Naive thymus-derived CD4-positive, alpha-beta T cell (primary cell): Measurements from ENCODE around the gene CNTN1. TPM values are rescaled to one million over a fixed set of nuclear protein-coding genes. Genes with fewer than 3 reads are reported as not detected.

Source experiments
- ATAC-seq: fragments of 150-1000 bp; cut with Tn5 transposase; 2 replicates; pipeline ENCODE4 v1.10.0; 2021; ENCODE audit warnings: mild to moderate bottlenecking, moderate library complexity
- CTCF ChIA-PET: fragments of 350-600 bp; sonication (Branson Sonifier 250); formaldehyde crosslinking; loops from one replicate; lab custom pipeline; 2021; ENCODE audit warnings: antibody characterized with exemption; lab: Charles Lee
- POLR2A ChIA-PET: fragments of 350-600 bp; sonication (Branson Sonifier 250); formaldehyde crosslinking; loops from one replicate; lab custom pipeline; 2021; ENCODE audit warnings: antibody characterized with exemption, inconsistent platforms; lab: Charles Lee
- DNase-seq, 9 donors: peaks; one replicate each; pipeline versions ENCODE4 v3.0.0 to v3.0.0-alpha.2; 2020 to 2022; ENCODE audit warnings: mixed read lengths in 1 of 9
- H3K27ac ChIP-seq: one replicate; pipeline ENCODE4 v1.7.0; 2013; ENCODE audit warnings: mild to moderate bottlenecking, low read depth, low read length, moderate library complexity
- H3K27me3 ChIP-seq, 2 donors: one replicate each; pipeline ENCODE4 v1.7.0; 2013; ENCODE audit warnings: low read length in 2 of 2, mild to moderate bottlenecking in 2 of 2, moderate library complexity in 2 of 2; ENCODE audit not compliant: control insufficient read depth in 2 of 2, insufficient read depth in 2 of 2
- H3K36me3 ChIP-seq, 3 experiments: 1 replicate in 2 of 3; 2 replicates in 1 of 3; pipeline ENCODE4 v1.7.0; 2013; ENCODE audit warnings: low read length in 3 of 3, mild to moderate bottlenecking in 3 of 3, moderate library complexity in 1 of 3; ENCODE audit not compliant: insufficient read depth in 3 of 3, control insufficient read depth in 2 of 3
- H3K4me1 ChIP-seq, 2 donors: one replicate each; pipeline ENCODE4 v1.7.0; 2013; ENCODE audit warnings: low read length in 2 of 2, mild to moderate bottlenecking in 2 of 2, moderate library complexity in 1 of 2; ENCODE audit not compliant: control insufficient read depth in 2 of 2, insufficient read depth in 2 of 2
- H3K4me3 ChIP-seq: 2 replicates; pipeline ENCODE4 v1.7.0; 2013; ENCODE audit warnings: mild to moderate bottlenecking, low read length
- H3K9me3 ChIP-seq, 3 experiments: 1 replicate in 2 of 3; 2 replicates in 1 of 3; pipeline ENCODE4 v1.7.0; 2013; ENCODE audit warnings: low read length in 3 of 3; ENCODE audit not compliant: control insufficient read depth in 2 of 3
- H3K27ac Mint-ChIP-seq, 9 donors: one replicate each; pipeline ENCODE4 v1.8.0; 2020 to 2022; ENCODE audit warnings: mixed read lengths in 9 of 9, mild to moderate bottlenecking in 8 of 9, moderate library complexity in 5 of 9, inconsistent platforms in 2 of 9
- H3K27me3 Mint-ChIP-seq, 5 donors: one replicate each; pipeline ENCODE4 v1.8.0; 2021 to 2022; ENCODE audit warnings: mixed read lengths in 5 of 5, mild to moderate bottlenecking in 1 of 5
- H3K36me3 Mint-ChIP-seq, 5 donors: one replicate each; pipeline ENCODE4 v1.8.0; 2020 to 2022; ENCODE audit warnings: mixed read lengths in 5 of 5, mild to moderate bottlenecking in 3 of 5, inconsistent platforms in 1 of 5
- H3K4me1 Mint-ChIP-seq, 7 donors: one replicate each; pipeline ENCODE4 v1.8.0; 2020 to 2022; ENCODE audit warnings: mixed read lengths in 7 of 7, mild to moderate bottlenecking in 3 of 7, inconsistent platforms in 1 of 7
- H3K4me3 Mint-ChIP-seq, 10 donors: one replicate each; pipeline ENCODE4 v1.8.0; 2020 to 2022; ENCODE audit warnings: mild to moderate bottlenecking in 10 of 10, mixed read lengths in 10 of 10, moderate library complexity in 6 of 10, inconsistent platforms in 2 of 10
- H3K9me3 Mint-ChIP-seq, 11 donors: one replicate each; pipeline ENCODE4 v1.8.0; 2020 to 2022; ENCODE audit warnings: mixed read lengths in 11 of 11, mild to moderate bottlenecking in 4 of 11, inconsistent platforms in 1 of 11, moderate library complexity in 1 of 11
- intact Hi-C, 2 donors: fragments of 100-400 bp; cut with micrococcal nuclease; formaldehyde crosslinking; loops; one replicate each; pipeline ENCODE4 v1.15.1; 2023
- polyA plus RNA-seq, 2 donors: library from polyadenylated mRNA; unstranded; fragments of 300-500 nt; fragmentation: Illumina TruSeq; gene quantifications; one replicate each; pipeline ENCODE4 v1.2.3, GENCODE V29; 2021
- total RNA-seq, 6 experiments: library from RNA in 5 of 6; stranded (reverse) in 5 of 6; gene quantifications; 1 replicate in 5 of 6; 2 replicates in 1 of 6; pipeline ENCODE4 v1.2.3 and lab custom pipeline; 2021 to 2026

CNTN1 gene
- total and polyA plus RNA-seq, 7 experiments from 2014 or later, result not detected

- intact Hi-C loops, result no loop called here
- ChIA-PET CTCF (no interaction called here), POLR2A (no interaction called here)
- Histone ChIP-seq H3K9me3 (no peaks in the 10 kb centered on the region), H3K4me1 (no peaks in the 10 kb centered on the region), H3K27ac (no peak overlapping the region), H3K36me3 (no peaks in the 10 kb centered on the region), H3K27me3 (no peaks in the 10 kb centered on the region), H3K4me3 (no peak overlapping the region)
- H3K4me1 Mint-ChIP-seq, result no peaks in the 10 kb centered on the region
- DNase-seq (no peak), ATAC-seq (no peak)
- no peak overlapping the region for H3K27ac Mint-ChIP-seq
- H3K9me3 Mint-ChIP-seq, result peaks cover 0 to 6% (median 1%) of the 10 kb centered on the region in 11 donors
- no peak overlapping the region for H3K4me3 Mint-ChIP-seq
- H3K27me3 Mint-ChIP-seq, result no peaks in the 10 kb centered on the region
- no peaks in the 10 kb centered on the region for H3K36me3 Mint-ChIP-seq
These were observed 162.4 kb downstream of the CNTN1 start for GRCh38 chr12:40854604-40855003.

GRCh38 chr12:40864891-40865290 is 172.7 kb downstream of the CNTN1 start:
- intact Hi-C loops, result no loop called here
- no peak for ATAC-seq
- no peak for DNase-seq
- no peak overlapping the region for H3K4me3 ChIP-seq
- H3K4me1 ChIP-seq, result no peaks in the 10 kb centered on the region
- no peaks in the 10 kb centered on the region for H3K36me3 Mint-ChIP-seq
- no peaks in the 10 kb centered on the region for H3K27me3 Mint-ChIP-seq
- POLR2A ChIA-PET, result no interaction called here
- CTCF ChIA-PET, result no interaction called here
- no peaks in the 10 kb centered on the region for H3K4me1 Mint-ChIP-seq
- no peak overlapping the region for H3K27ac ChIP-seq
- no peak overlapping the region for H3K27ac Mint-ChIP-seq
- peaks cover 0 to 5% (median 0%) of the 10 kb centered on the region in 11 donors for H3K9me3 Mint-ChIP-seq
- H3K36me3 ChIP-seq, result no peaks in the 10 kb centered on the region
- H3K4me3 Mint-ChIP-seq, result no peak overlapping the region
- H3K9me3 ChIP-seq, result no peaks in the 10 kb centered on the region
- H3K27me3 ChIP-seq, result no peaks in the 10 kb centered on the region

- CTCF ChIA-PET, result no interaction called here
These were observed 178.7 kb downstream of the CNTN1 start for GRCh38 chr12:40870981-40871380.

GRCh38 chr12:40874868-40875267 is 182.6 kb downstream of the CNTN1 start:
- Histone ChIP-seq H3K27me3 (no peaks in the 10 kb centered on the region), H3K9me3 (no peaks in the 10 kb centered on the region), H3K4me3 (no peak overlapping the region), H3K27ac (no peak overlapping the region), H3K36me3 (no peaks in the 10 kb centered on the region), H3K4me1 (no peaks in the 10 kb centered on the region)
- Mint-ChIP-seq H3K9me3 (peaks cover 0 to 4% (median 2%) of the 10 kb centered on the region in 11 donors), H3K27ac (no peak overlapping the region), H3K36me3 (no peaks in the 10 kb centered on the region), H3K4me1 (no peaks in the 10 kb centered on the region), H3K27me3 (no peaks in the 10 kb centered on the region), H3K4me3 (no peak overlapping the region)
- DNase-seq (no peak), ATAC-seq (no peak)
- POLR2A ChIA-PET, result no interaction called here
- CTCF ChIA-PET, result no interaction called here
- intact Hi-C loops, result no loop called here

More at GRCh38 chr12:40870981-40871380, 178.7 kb downstream of the CNTN1 start:
- H3K4me1 Mint-ChIP-seq, result no peaks in the 10 kb centered on the region
- no peak overlapping the region for H3K27ac Mint-ChIP-seq
- no peak overlapping the region for H3K27ac ChIP-seq
- peaks cover 0 to 6% (median 0%) of the 10 kb centered on the region in 11 donors for H3K9me3 Mint-ChIP-seq
- H3K4me3 ChIP-seq, result no peak overlapping the region
- H3K9me3 ChIP-seq, result no peaks in the 10 kb centered on the region
- DNase-seq (no peak), ATAC-seq (no peak)
- H3K4me1 ChIP-seq, result no peaks in the 10 kb centered on the region
- no peak overlapping the region for H3K4me3 Mint-ChIP-seq
- H3K36me3 Mint-ChIP-seq, result no peaks in the 10 kb centered on the region
- H3K27me3 ChIP-seq, result no peaks in the 10 kb centered on the region
- POLR2A ChIA-PET, result no interaction called here
- intact Hi-C loops, result no loop called here
- H3K36me3 ChIP-seq, result no peaks in the 10 kb centered on the region
- H3K27me3 Mint-ChIP-seq, result no peaks in the 10 kb centered on the region

GRCh38 chr12:40889329-40889728 is 197.1 kb downstream of the CNTN1 start:
- H3K36me3 ChIP-seq, result no peaks in the 10 kb centered on the region
- ChIA-PET CTCF (no interaction called here), POLR2A (no interaction called here)
- no peaks in the 10 kb centered on the region for H3K4me1 Mint-ChIP-seq
- no peaks in the 10 kb centered on the region for H3K36me3 Mint-ChIP-seq
- H3K4me1 ChIP-seq, result no peaks in the 10 kb centered on the region
- H3K9me3 ChIP-seq, result no peaks in the 10 kb centered on the region
- no peak for DNase-seq
- ATAC-seq, result no peak
- H3K27me3 ChIP-seq, result no peaks in the 10 kb centered on the region
- intact Hi-C loops, result no loop called here
- H3K27me3 Mint-ChIP-seq, result no peaks in the 10 kb centered on the region
- no peak overlapping the region for H3K4me3 ChIP-seq
- no peak overlapping the region for H3K27ac Mint-ChIP-seq
- no peak overlapping the region for H3K27ac ChIP-seq
- no peak overlapping the region for H3K4me3 Mint-ChIP-seq
- peaks cover 0 to 4% (median 0%) of the 10 kb centered on the region in 11 donors for H3K9me3 Mint-ChIP-seq

DNA sequence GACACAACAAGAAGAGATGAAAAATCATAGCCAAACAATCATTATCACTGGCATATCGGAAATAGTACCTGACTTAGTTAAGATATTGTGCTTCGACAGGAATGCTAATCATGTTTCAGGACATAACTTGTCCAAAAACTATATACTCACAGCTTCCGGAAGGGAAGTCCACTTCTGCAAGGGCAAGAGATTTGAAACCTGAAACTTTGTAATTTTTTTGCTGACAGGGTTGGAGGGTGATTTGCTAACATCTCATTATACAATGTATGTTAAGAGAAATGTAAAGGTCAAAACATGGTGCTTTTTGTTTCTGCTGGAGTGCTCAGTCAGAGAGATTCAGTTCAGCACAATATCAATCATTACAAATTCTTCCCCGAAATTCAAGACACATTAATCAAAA is 200.3 kb downstream of the CNTN1 start:
- Histone ChIP-seq H3K36me3 (no peaks in the 10 kb centered on the region), H3K9me3 (no peaks in the 10 kb centered on the region), H3K4me1 (no peaks in the 10 kb centered on the region), H3K4me3 (no peak overlapping the region), H3K27me3 (no peaks in the 10 kb centered on the region), H3K27ac (no peak overlapping the region)
- no peak for DNase-seq
- Mint-ChIP-seq H3K9me3 (peaks cover 0 to 4% (median 0%) of the 10 kb centered on the region in 11 donors), H3K27ac (no peak overlapping the region), H3K4me3 (no peak overlapping the region), H3K27me3 (no peaks in the 10 kb centered on the region), H3K36me3 (no peaks in the 10 kb centered on the region), H3K4me1 (no peaks in the 10 kb centered on the region)
- CTCF ChIA-PET, result no interaction called here
- POLR2A ChIA-PET, result no interaction called here
- no peak for ATAC-seq
- intact Hi-C loops, result no loop called here

DNA sequence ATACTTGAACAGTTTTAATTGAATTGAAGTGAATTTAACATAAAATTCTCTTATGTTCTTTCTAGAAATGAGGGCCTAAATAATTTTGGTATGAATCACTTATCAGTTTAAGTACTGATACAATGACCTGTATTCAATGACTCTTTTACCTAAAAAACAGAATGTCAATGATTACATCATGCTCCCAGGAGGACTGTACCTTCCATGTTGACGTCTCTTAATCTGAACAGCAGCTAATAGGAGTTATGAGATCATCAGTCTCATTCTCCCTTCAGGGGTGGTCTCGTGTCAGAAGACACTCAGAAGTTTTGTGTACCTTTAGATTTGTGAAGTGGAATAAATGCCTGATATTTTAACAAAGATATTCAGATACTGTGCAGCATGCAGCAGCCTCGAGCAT is 206.3 kb downstream of the CNTN1 start:
- H3K27ac ChIP-seq, result no peak overlapping the region
- H3K36me3 Mint-ChIP-seq, result no peaks in the 10 kb centered on the region
- H3K27ac Mint-ChIP-seq, result no peak overlapping the region
- H3K4me1 ChIP-seq, result no peaks in the 10 kb centered on the region
- CTCF ChIA-PET, result no interaction called here
- H3K9me3 ChIP-seq, result no peaks in the 10 kb centered on the region
- H3K27me3 ChIP-seq, result no peaks in the 10 kb centered on the region
- no peak for DNase-seq
- no peak for ATAC-seq
- H3K4me3 ChIP-seq, result no peak overlapping the region
- no peaks in the 10 kb centered on the region for H3K27me3 Mint-ChIP-seq
- intact Hi-C loops, result no loop called here
- no peak overlapping the region for H3K4me3 Mint-ChIP-seq
- POLR2A ChIA-PET, result no interaction called here
- H3K4me1 Mint-ChIP-seq, result no peaks in the 10 kb centered on the region
- H3K36me3 ChIP-seq, result no peaks in the 10 kb centered on the region
- H3K9me3 Mint-ChIP-seq, result peaks cover 0 to 2% (median 0%) of the 10 kb centered on the region in 11 donors
